ENCODE measurements around the gene PTK6. TPM values are rescaled to one million over a fixed set of nuclear protein-coding genes. Genes with fewer than 3 reads are reported as not detected.

Gene PTK6
- total RNA-seq, 4 donors from 2014 or later, result 90.5 to 147 (median 103) TPM

GRCh38 chr20:63490416-63490815, 46.8 kb downstream of the PTK6 start:
- no peak for DNase-seq
- H3K4me3 ChIP-seq, result no peak overlapping the region
- H3K27ac ChIP-seq, result no peak overlapping the region
- WGBS, 2 donors (ENCODE audit: low coverage in 1 of 2), result 64% methylated on average over 23 of the region's 24 CpGs; no CpG with 5 or more reads in 1 of the 2 donors
- in situ Hi-C loops (cut with MboI; ENCODE audit: low pct_ligation_motif_present in 1 of 4, low pct_unique_long_range_greater_than_20kb in 1 of 4, low sequenced_read_pairs in 3 of 4) (no loop called here), intact Hi-C loops (cut with DNase I; ENCODE audit: low total_unique reads) (no loop called here)
- H3K36me3 ChIP-seq, result no peaks in the 10 kb centered on the region
- H3K4me1 ChIP-seq, result no peaks in the 10 kb centered on the region
- no peaks in the 10 kb centered on the region for H3K9me3 ChIP-seq
- H3K27me3 ChIP-seq, result peaks cover 56% of the 10 kb centered on the region
- TF ChIP-seq CTCF (IDR thresholded peaks at IDR 0.05), result no peak
- no peak for TF ChIP-seq EP300 (IDR thresholded peaks at IDR 0.05; ENCODE audit: low read depth)
- TF ChIP-seq POLR2AphosphoS5 (IDR thresholded peaks at IDR 0.05), result no peak
- no peak for TF ChIP-seq POLR2A (IDR thresholded peaks at IDR 0.05)

- Histone ChIP-seq H3K4me3 (no peak overlapping the region), H3K36me3 (no peaks in the 10 kb centered on the region), H3K9me3 (no peaks in the 10 kb centered on the region), H3K4me1 (no peaks in the 10 kb centered on the region), H3K27me3 (peaks cover 66% of the 10 kb centered on the region), H3K27ac (no peak overlapping the region)
- intact Hi-C loops (cut with DNase I; ENCODE audit: low total_unique reads), result no loop called here
- WGBS, 2 donors (ENCODE audit: low coverage in 1 of 2), result 29% methylated on average over 69 of the region's 83 CpGs; no CpG with 5 or more reads in 1 of the 2 donors
- DNase-seq, result no peak
- no peak for TF ChIP-seq CTCF (IDR thresholded peaks at IDR 0.05)
- TF ChIP-seq EP300 (IDR thresholded peaks at IDR 0.05; ENCODE audit: low read depth), result no peak
- no peak for TF ChIP-seq POLR2A (IDR thresholded peaks at IDR 0.05)
- TF ChIP-seq POLR2AphosphoS5 (IDR thresholded peaks at IDR 0.05), result no peak
- in situ Hi-C loops (cut with MboI; ENCODE audit: low pct_ligation_motif_present in 1 of 4, low pct_unique_long_range_greater_than_20kb in 1 of 4, low sequenced_read_pairs in 3 of 4), result no loop called here
Measured at GRCh38 chr20:63488315-63489251, 48.6 kb downstream of the PTK6 start.

DNA sequence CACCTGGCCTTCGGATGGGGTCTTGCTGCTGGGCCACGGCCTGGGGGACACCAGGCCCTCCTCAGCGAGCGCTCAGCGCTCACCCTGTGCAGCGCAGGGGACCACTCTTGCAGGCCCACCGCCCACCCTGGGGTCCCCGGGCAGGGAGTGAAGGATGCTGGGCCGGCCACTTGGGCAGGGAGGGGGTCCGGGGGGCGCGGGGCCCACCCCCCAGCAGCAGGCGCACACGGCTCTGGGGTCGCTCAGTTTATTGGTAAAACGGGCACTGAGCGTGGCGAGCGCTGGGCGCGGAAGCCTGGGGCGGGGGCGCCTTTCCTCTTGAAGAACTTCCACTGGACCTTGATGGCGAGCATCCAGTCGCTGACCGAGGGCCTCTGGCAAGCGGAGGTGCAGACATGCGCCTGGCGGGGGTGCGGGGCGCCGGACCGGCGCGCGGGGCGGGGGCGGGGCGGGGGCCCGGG, 49.4 kb downstream of the PTK6 start:
- Histone ChIP-seq H3K27ac (no peak overlapping the region), H3K4me1 (no peaks in the 10 kb centered on the region), H3K9me3 (no peaks in the 10 kb centered on the region), H3K4me3 (no peak overlapping the region), H3K36me3 (no peaks in the 10 kb centered on the region), H3K27me3 (peaks cover 73% of the 10 kb centered on the region)
- 22% methylated on average over 13 of the region's 40 CpGs; no CpG with 5 or more reads in 1 of the 2 donors for WGBS, 2 donors (ENCODE audit: low coverage in 1 of 2)
- in situ Hi-C loops (cut with MboI; ENCODE audit: low pct_ligation_motif_present in 1 of 4, low pct_unique_long_range_greater_than_20kb in 1 of 4, low sequenced_read_pairs in 3 of 4) (no loop called here), intact Hi-C loops (cut with DNase I; ENCODE audit: low total_unique reads) (no loop called here)
- DNase-seq, result no peak
- TF ChIP-seq EP300 (IDR thresholded peaks at IDR 0.05; ENCODE audit: low read depth) (no peak), POLR2AphosphoS5 (IDR thresholded peaks at IDR 0.05) (no peak), CTCF (IDR thresholded peaks at IDR 0.05) (no peak), POLR2A (IDR thresholded peaks at IDR 0.05) (no peak)

DNA sequence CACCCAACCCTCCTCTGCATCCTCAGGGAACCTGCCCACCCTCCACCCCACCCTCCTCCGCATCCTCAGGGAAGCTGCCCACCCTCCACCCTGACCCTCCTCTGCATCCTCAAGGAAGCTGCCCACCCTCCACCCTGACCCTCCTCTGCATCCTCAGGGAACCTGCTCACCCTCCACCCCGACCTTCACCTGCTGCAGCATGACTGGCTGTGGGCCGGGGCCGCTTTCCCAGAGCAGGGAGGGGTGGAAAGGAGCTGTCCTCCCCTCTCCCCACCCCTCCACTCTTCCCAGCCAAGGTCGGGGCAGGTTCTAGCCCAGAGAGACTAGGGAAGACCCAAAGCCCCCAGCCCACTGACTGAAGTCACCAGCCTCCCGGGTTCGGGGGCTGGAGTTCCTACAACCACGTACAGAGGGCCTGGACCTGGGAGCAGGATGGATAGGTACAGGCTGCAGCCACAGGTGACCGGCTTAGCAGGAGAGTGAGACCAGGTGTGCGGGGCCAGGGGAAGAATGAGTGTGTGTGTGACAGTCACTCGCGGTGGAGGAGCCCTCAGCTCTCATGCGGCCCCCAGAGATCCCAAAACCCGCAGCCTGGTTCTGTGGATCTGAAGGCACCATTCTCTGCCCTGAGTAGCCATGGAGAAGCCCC, 49.9 kb downstream of the PTK6 start:
- H3K27me3 ChIP-seq, result peaks cover 79% of the 10 kb centered on the region
- no peak for DNase-seq
- in situ Hi-C loops (cut with MboI; ENCODE audit: low pct_ligation_motif_present in 1 of 4, low pct_unique_long_range_greater_than_20kb in 1 of 4, low sequenced_read_pairs in 3 of 4) (no loop called here), intact Hi-C loops (cut with DNase I; ENCODE audit: low total_unique reads) (no loop called here)
- WGBS, 2 donors (ENCODE audit: low coverage in 1 of 2), result 54 to 67% methylated on average over 1 to 13 of the region's 14 CpGs
- no peaks in the 10 kb centered on the region for H3K36me3 ChIP-seq
- H3K27ac ChIP-seq, result no peak overlapping the region
- no peaks in the 10 kb centered on the region for H3K4me1 ChIP-seq
- H3K4me3 ChIP-seq, result no peak overlapping the region
- no peaks in the 10 kb centered on the region for H3K9me3 ChIP-seq
- TF ChIP-seq POLR2A (IDR thresholded peaks at IDR 0.05), result no peak
- TF ChIP-seq EP300 (IDR thresholded peaks at IDR 0.05; ENCODE audit: low read depth), result no peak
- TF ChIP-seq POLR2AphosphoS5 (IDR thresholded peaks at IDR 0.05), result no peak
- TF ChIP-seq CTCF (IDR thresholded peaks at IDR 0.05), result no peak

Data from transverse colon (tissue), 4 donors.